Upper lobe of right lung (tissue), 1 donor: ENCODE measurements around the gene CDK3. TPM values are rescaled to one million over a fixed set of nuclear protein-coding genes. Genes with fewer than 3 reads are reported as not detected.
"Not testable (repeated sequence)": the region's sequence is repeated elsewhere in the genome, so short reads cannot be mapped to it uniquely, and the experiment has no call there.

Experiments used
- ATAC-seq: fragments of 200-7000 bp; cut with Tn5 transposase; one replicate; pipeline ENCODE4 v1.9.1; 2020; ENCODE audit warnings: mild to moderate bottlenecking, moderate library complexity
- DNase-seq: peaks from one replicate; pipeline ENCODE4 v3.0.0-alpha.2; 2020
- H3K27ac ChIP-seq: fragments of 200-600 bp; one replicate; pipeline ENCODE4 v1.8.0; 2022
- H3K27me3 ChIP-seq: fragments of 200-600 bp; one replicate; pipeline ENCODE4 v1.8.0; 2022; ENCODE audit warnings: mild to moderate bottlenecking
- H3K36me3 ChIP-seq: fragments of 200-600 bp; one replicate; pipeline ENCODE4 v1.8.0; 2022
- H3K4me1 ChIP-seq: fragments of 200-600 bp; one replicate; pipeline ENCODE4 v1.8.0; 2022
- H3K4me3 ChIP-seq: fragments of 200-600 bp; one replicate; pipeline ENCODE4 v1.8.0; 2022; ENCODE audit warnings: mild to moderate bottlenecking
- H3K9me3 ChIP-seq: fragments of 200-600 bp; one replicate; pipeline ENCODE4 v1.8.0; 2022
- CTCF ChIP-seq: fragments of 200-600 bp; IDR thresholded peaks from one replicate; pipeline ENCODE4 v1.8.0; 2022; ENCODE audit warnings: antibody characterized with exemption
- intact Hi-C: fragments of 100-400 bp; cut with DNase I; formaldehyde crosslinking; loops from one replicate; pipeline ENCODE4 v1.11.0; 2022
- total RNA-seq: library from RNA; stranded (reverse); fragmentation: NEBNext Ultra II Directional; extraction: Animal tissue kit (Norgen Biotek cat#: 25700); gene quantifications from one replicate; pipeline ENCODE4 v1.2.1, GENCODE V29; 2021
- donor health status: DM: no; HTN: yes; CAD: no; lungs with severe emphysema.

The CDK3 gene
- total RNA-seq, 1 donor from 2014 or later, result 9.6 TPM

- Histone ChIP-seq H3K27ac (peak overlapping the region; percentile 68), H3K4me3 (no peak overlapping the region), H3K36me3 (peaks cover 38% of the 10 kb centered on the region), H3K9me3 (no peaks in the 10 kb centered on the region), H3K4me1 (peaks cover 10% of the 10 kb centered on the region), H3K27me3 (no peaks in the 10 kb centered on the region)
- peak; percentile 56 for ATAC-seq
- intact Hi-C loops, result no loop called here
- no peak for TF ChIP-seq CTCF
- DNase-seq, result no peak
Observed at GRCh38 chr17:75970011-75970523, 30.6 kb upstream of the CDK3 start.

- ATAC-seq (no peak), DNase-seq (no peak)
- peaks cover 38% of the 10 kb centered on the region for H3K36me3 ChIP-seq
- peaks cover 15% of the 10 kb centered on the region for H3K4me1 ChIP-seq
- H3K27me3 ChIP-seq, result no peaks in the 10 kb centered on the region
- no peak overlapping the region for H3K4me3 ChIP-seq
- H3K9me3 ChIP-seq, result no peaks in the 10 kb centered on the region
- H3K27ac ChIP-seq, result peak overlapping the region; percentile 68
- intact Hi-C loops, result no loop called here
- TF ChIP-seq CTCF, result no peak
Observed at GRCh38 chr17:75970626-75971025, 30.0 kb upstream of the CDK3 start.

- ATAC-seq, H3K9me3 ChIP-seq, intact Hi-C loops, DNase-seq, H3K27me3 ChIP-seq, H3K4me3 ChIP-seq: not testable (repeated sequence)
- Histone ChIP-seq H3K36me3 (peaks cover 30% of the 10 kb centered on the region), H3K27ac (peak overlapping the region; percentile 8), H3K4me1 (peaks cover 37% of the 10 kb centered on the region)
Observed at GRCh38 chr17:75975187-75975586, 25.5 kb upstream of the CDK3 start.

- peaks cover 25% of the 10 kb centered on the region for H3K36me3 ChIP-seq
- H3K27me3 ChIP-seq, result no peaks in the 10 kb centered on the region
- ATAC-seq (no peak), DNase-seq (no peak)
- intact Hi-C loops, result no loop called here
- H3K27ac ChIP-seq, result peak overlapping the region; percentile 8
- H3K4me1 ChIP-seq, result peaks cover 39% of the 10 kb centered on the region
- no peaks in the 10 kb centered on the region for H3K9me3 ChIP-seq
- H3K4me3 ChIP-seq, result peak overlapping the region; percentile 6
- TF ChIP-seq CTCF, result no peak
Observed at GRCh38 chr17:75975757-75976174, 24.9 kb upstream of the CDK3 start.

- Histone ChIP-seq H3K27ac (peak overlapping the region; percentile 8), H3K36me3 (peaks cover 20% of the 10 kb centered on the region), H3K9me3 (no peaks in the 10 kb centered on the region), H3K27me3 (no peaks in the 10 kb centered on the region), H3K4me1 (peaks cover 45% of the 10 kb centered on the region), H3K4me3 (peak overlapping the region; percentile 6)
- ATAC-seq (no peak), DNase-seq (no peak)
- intact Hi-C loops, result no loop called here
- TF ChIP-seq CTCF, result no peak
Observed at GRCh38 chr17:75976175-75976848, 24.3 kb upstream of the CDK3 start.

GRCh38 chr17:75978938-75979704, 21.5 kb upstream of the CDK3 start, which contains the start of the genes ACOX1 and TEN1:
Gene ACOX1 (minus strand): TSS chr17:75979166. CDS start chr17:75979073, 93 bp downstream.
Gene TEN1 (plus strand): TSS chr17:75979240. CDS start chr17:75986193, 6,953 bp downstream.
- peak within 1 kb of the TSS; percentile 93 for H3K4me3 ChIP-seq
- DNase-seq, result peak; percentile 99
- H3K27me3 ChIP-seq, result no peaks in the 10 kb centered on the region
- peak; percentile 42 for TF ChIP-seq CTCF
- ATAC-seq, result peak; percentile 96
- peaks cover 71% of the 10 kb centered on the region for H3K4me1 ChIP-seq
- H3K9me3 ChIP-seq, result no peaks in the 10 kb centered on the region
- peak within 1 kb of the TSS; percentile 100 for H3K27ac ChIP-seq
- no peaks in the 10 kb centered on the region for H3K36me3 ChIP-seq
- intact Hi-C loops, result no loop called here
